DND-41 (cell line): ENCODE measurements around the gene PREX1.

ENCODE experiments used
- ATAC-seq: fragments of 200-7000 bp; cut with Tn5 transposase; 3 replicates; pipeline ENCODE4 v1.9.1; 2021; ENCODE audit warnings: low read depth; ENCODE audit not compliant: insufficient read depth
- DNase-seq: peaks from one replicate; pipeline ENCODE4 v3.0.0-alpha.2; 2020
- H2AFZ ChIP-seq: 2 replicates; pipeline ENCODE4 v1.6.0; 2012; ENCODE audit warnings: low read depth, low read length
- H3K27ac ChIP-seq: 2 replicates; pipeline ENCODE4 v1.5.1; 2012; ENCODE audit warnings: low read length, inconsistent platforms
- H3K27me3 ChIP-seq: fragments of 200-600 bp; sonication (generic); 2 replicates; pipeline ENCODE4 v1.6.0; 2012; ENCODE audit warnings: low read length, mild to moderate bottlenecking, inconsistent platforms; ENCODE audit not compliant: insufficient read depth, poor library complexity
- H3K36me3 ChIP-seq: 2 replicates; pipeline ENCODE4 v1.5.1; 2012; ENCODE audit warnings: low read length, inconsistent platforms; ENCODE audit not compliant: insufficient read depth
- H3K4me1 ChIP-seq: 2 replicates; pipeline ENCODE4 v1.5.1; 2012; ENCODE audit warnings: mild to moderate bottlenecking, low read length; ENCODE audit not compliant: insufficient read depth
- H3K4me2 ChIP-seq: 2 replicates; pipeline ENCODE4 v1.6.0; 2012; ENCODE audit warnings: mild to moderate bottlenecking, moderate library complexity, low read length, inconsistent platforms; ENCODE audit not compliant: insufficient read depth
- H3K4me3 ChIP-seq, 2 experiments: fragments of 200-600 bp in 1 of 2; shearing (Covaris generic) in 1 of 2; 2 replicates each; pipeline ENCODE4 v1.5.1; 2012 to 2016; ENCODE audit warnings: inconsistent platforms in 2 of 2, low read length in 2 of 2, mild to moderate bottlenecking in 2 of 2, low read depth in 1 of 2, moderate library complexity in 1 of 2
- H3K79me2 ChIP-seq: 2 replicates; pipeline ENCODE4 v1.6.0; 2012; ENCODE audit warnings: low read length, inconsistent platforms; ENCODE audit not compliant: insufficient read depth
- H3K9ac ChIP-seq: 2 replicates; pipeline ENCODE4 v1.6.0; 2012; ENCODE audit warnings: low read depth, mild to moderate bottlenecking, inconsistent platforms, low read length, moderate library complexity
- H3K9me3 ChIP-seq: 2 replicates; pipeline ENCODE4 v1.5.1; 2012; ENCODE audit warnings: low read length, moderate library complexity, mild to moderate bottlenecking, inconsistent platforms; ENCODE audit not compliant: insufficient read depth, severe bottlenecking
- H4K20me1 ChIP-seq: 2 replicates; pipeline ENCODE4 v1.6.0; 2012; ENCODE audit warnings: low read length; ENCODE audit not compliant: insufficient read depth
- CTCF ChIP-seq: IDR thresholded peaks from 2 replicates; pipeline ENCODE4 v1.5.1; 2012; ENCODE audit warnings: borderline replicate concordance, low read length, moderate library complexity, mild to moderate bottlenecking; ENCODE audit not compliant: poor library complexity, severe bottlenecking; ENCODE audit errors: extremely low read depth
- EZH2 ChIP-seq: IDR thresholded peaks from 3 replicates; pipeline ENCODE4 v1.6.1; 2012; ENCODE audit warnings: borderline replicate concordance, low read depth, mild to moderate bottlenecking, moderate library complexity, low read length, inconsistent platforms; ENCODE audit not compliant: severe bottlenecking

Gene PREX1

DNA sequence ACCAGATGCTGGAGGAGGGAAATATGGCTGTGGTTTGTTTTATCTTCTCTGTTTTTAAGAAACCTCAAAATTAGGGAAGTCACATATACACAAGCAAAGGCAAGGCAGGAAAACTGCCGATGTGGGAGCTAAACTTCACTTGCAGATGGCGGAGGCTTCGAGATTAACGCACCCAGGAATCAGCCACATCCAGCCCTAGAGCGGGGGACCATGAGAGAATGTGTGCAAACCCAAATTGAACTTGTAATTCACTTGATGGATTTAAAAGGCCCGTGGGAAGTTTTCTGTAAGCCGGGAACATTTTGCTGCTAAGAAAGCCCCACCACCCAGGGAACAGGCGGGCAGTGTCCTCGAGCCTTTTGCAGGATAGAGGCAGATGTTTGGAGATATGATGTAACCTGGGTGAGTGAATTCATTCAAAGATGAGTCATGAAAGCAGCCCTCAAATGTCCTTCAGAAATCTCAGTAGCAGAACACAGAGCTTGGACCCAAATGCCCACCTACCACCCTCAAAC, 39.9 kb downstream of the PREX1 start:
- no peak for TF ChIP-seq EZH2
- TF ChIP-seq CTCF = no peak
- Histone ChIP-seq H3K4me1 (no peaks in the 10 kb centered on the region), H3K27ac (no peak overlapping the region), H3K9me3 (no peaks in the 10 kb centered on the region), H4K20me1 (no peaks in the 10 kb centered on the region), H3K4me3 (no peak overlapping the region), H3K36me3 (no peaks in the 10 kb centered on the region), H3K4me2 (no peak overlapping the region), H3K9ac (no peak overlapping the region), H2AFZ (no peak overlapping the region), H3K79me2 (no peaks in the 10 kb centered on the region), H3K27me3 (no peaks in the 10 kb centered on the region)
- ATAC-seq (no peak), DNase-seq (no peak)

DNA sequence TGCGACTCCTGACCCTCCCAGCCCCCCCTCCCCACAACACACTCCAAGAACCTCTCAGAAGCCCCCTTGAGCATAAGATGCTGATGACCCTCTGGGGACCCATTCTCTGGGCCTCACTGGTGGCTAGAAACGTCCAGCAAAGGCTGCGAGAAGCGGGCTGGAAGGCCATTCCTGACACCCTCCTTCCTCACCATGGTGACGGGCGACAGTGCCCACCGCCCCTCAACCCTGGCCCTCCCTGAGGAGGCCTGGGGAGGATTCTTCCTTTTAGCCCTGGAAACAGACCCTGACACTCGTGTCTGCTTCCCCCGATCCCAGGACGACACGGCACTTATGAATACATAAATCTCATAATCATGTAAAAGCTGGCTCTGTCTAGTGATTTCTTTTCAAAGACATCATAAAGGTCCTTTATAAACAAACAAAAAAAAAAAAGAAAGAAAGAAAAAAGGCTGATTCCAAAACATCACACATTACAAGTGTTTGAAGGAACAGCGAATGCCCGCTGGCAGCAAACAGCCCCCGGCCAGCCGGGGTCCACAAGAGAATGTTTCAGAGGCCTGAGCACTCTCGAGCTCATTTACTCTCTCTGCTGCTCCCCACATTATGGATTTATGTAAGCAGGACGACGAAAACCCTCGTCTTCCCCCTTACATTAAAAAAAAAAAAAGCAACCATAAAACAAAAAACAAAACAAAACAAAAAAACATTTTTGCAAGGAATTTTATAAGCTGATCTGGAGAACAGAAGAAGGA, 40.7 kb downstream of the PREX1 start:
- H3K4me2 ChIP-seq = no peak overlapping the region
- TF ChIP-seq EZH2 (no peak), CTCF (no peak)
- ATAC-seq (no peak), DNase-seq (no peak)
- H3K27me3 ChIP-seq = no peaks in the 10 kb centered on the region
- H3K79me2 ChIP-seq = no peaks in the 10 kb centered on the region
- no peak overlapping the region for H3K27ac ChIP-seq
- no peak overlapping the region for H3K4me3 ChIP-seq
- no peak overlapping the region for H3K9ac ChIP-seq
- no peaks in the 10 kb centered on the region for H3K4me1 ChIP-seq
- no peaks in the 10 kb centered on the region for H4K20me1 ChIP-seq
- no peaks in the 10 kb centered on the region for H3K36me3 ChIP-seq
- H2AFZ ChIP-seq = no peak overlapping the region
- no peaks in the 10 kb centered on the region for H3K9me3 ChIP-seq

- Histone ChIP-seq H3K4me2 (no peak overlapping the region), H3K36me3 (no peaks in the 10 kb centered on the region), H3K9ac (no peak overlapping the region), H3K27ac (no peak overlapping the region), H3K4me3 (no peak overlapping the region), H3K4me1 (no peaks in the 10 kb centered on the region), H3K79me2 (no peaks in the 10 kb centered on the region), H2AFZ (no peak overlapping the region), H3K27me3 (no peaks in the 10 kb centered on the region), H3K9me3 (no peaks in the 10 kb centered on the region), H4K20me1 (no peaks in the 10 kb centered on the region)
- DNase-seq = no peak
- TF ChIP-seq CTCF (no peak), EZH2 (no peak)
- ATAC-seq = no peak
These were observed 42.0 kb downstream of the PREX1 start for GRCh38 chr20:48785801-48786200.
